ENCODE data around the gene CCDC136.
A peak's percentile ranks its signal among the peaks of the same experiment; 100 is the strongest.

Gene CCDC136

DNA sequence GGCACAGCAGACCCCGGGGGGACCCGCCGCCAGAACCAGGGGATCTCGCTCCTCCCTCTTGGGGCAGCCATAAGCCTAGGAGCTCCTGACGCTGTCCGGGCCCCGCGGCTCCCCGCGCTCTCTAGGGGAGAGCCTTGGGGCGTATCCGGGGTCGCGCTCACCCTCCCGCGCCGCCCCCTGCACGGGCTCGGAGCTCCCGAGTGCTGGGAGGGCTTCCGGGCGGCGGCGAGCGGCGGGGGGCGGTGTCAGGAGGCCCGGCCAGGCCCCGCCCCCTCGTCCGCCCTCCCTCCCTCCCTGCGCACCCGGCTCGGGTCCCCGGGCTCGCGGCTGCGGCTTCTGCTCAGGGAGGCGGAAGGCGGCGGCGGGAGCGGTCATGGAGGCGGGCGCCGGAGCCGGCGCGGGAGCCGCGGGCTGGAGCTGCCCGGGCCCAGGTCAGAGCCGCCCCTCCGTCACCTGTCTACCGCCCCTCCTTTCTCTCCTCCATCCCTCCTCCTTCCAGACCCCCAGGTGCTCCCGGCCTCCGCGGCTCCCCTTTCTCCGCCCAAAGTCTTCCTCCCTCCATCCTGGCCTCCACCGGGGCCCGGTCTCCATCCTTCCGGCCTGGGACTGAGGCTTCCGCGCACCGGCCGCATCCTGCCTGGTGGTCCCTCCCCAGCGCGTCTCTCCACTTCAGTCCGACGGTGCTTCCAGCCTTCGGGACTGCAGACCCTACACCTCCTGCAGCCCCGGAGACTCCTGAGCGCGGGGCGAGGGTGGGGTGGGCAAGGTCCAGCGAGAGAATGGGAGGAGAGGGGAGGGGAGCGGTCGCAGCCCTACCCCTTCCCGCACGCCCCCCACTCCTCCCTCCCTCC lies at the start of gene CCDC136:
CCDC136 (plus strand) TSS at position 848 of the 851 bp plus-strand sequence. CDS start 444 bp downstream, outside the sequence.
- H3K4me3 ChIP-seq (ENCODE audit: low read depth, low read length), result peak within 1 kb of the TSS; percentile 77
- TF ChIP-seq, protein P1, sequence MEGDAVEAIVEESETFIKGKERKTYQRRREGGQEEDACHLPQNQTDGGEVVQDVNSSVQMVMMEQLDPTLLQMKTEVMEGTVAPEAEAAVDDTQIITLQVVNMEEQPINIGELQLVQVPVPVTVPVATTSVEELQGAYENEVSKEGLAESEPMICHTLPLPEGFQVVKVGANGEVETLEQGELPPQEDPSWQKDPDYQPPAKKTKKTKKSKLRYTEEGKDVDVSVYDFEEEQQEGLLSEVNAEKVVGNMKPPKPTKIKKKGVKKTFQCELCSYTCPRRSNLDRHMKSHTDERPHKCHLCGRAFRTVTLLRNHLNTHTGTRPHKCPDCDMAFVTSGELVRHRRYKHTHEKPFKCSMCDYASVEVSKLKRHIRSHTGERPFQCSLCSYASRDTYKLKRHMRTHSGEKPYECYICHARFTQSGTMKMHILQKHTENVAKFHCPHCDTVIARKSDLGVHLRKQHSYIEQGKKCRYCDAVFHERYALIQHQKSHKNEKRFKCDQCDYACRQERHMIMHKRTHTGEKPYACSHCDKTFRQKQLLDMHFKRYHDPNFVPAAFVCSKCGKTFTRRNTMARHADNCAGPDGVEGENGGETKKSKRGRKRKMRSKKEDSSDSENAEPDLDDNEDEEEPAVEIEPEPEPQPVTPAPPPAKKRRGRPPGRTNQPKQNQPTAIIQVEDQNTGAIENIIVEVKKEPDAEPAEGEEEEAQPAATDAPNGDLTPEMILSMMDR (IDR thresholded peaks at IDR 0.05; ENCODE audit: borderline replicate concordance, insufficient read depth, low read depth, low read length), result no peak

DNA sequence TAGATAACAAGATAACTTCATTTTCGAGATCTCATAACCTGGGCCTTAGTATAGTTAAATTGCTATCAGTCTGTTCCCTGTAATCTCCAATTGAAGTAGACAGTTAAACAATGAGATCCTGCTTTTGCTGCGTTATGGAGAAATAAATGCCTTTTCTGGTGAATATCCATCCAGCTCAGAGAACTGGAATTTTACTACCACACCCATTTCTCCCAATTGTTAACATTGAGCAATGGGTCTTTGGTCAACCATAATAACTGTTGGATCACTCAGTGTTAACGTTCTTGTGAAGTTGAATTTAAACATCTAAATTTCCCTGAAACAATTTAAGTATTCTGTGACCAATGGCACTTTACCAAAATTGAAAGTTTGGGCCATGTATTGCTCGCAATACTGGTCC lies 49.6 kb upstream of the CCDC136 start:
- TF ChIP-seq, protein P1 (IDR thresholded peaks at IDR 0.05; ENCODE audit: borderline replicate concordance, insufficient read depth, low read depth, low read length), result no peak
- no peak overlapping the region for H3K4me3 ChIP-seq (ENCODE audit: low read depth, low read length)

DNA sequence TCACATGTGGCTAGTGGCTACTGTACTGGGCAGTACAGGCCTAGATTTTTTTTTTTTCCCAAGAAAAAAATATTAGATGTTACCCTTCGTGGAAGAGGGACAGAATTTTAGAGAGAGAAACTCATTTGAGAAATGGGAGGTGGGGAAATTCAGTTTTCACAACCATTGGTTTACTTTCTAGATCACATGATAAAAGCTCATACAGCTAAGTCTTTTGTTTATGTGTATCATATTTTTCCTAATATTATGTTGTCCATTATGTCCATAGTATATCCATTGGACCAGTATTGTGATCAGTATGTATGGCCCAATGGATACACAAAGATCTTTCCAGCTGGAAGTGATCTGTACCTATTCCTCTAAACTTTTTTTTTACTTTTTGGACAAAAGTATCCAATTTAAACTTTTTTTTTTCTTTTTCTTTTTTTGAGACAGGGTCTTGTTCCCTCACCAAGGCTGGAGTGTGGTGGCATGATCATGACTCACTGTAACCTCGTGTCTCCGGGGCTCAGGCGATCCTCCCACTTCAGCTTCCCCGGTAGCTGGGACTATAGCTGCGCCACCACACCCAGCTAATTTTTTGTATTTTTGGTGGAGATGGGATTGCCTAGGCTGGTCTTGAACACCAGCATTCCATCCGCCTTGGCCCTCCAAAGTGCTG lies 48.5 kb upstream of the CCDC136 start:
- no peak overlapping the region for H3K4me3 ChIP-seq (ENCODE audit: low read depth, low read length)
- TF ChIP-seq, protein P1 (IDR thresholded peaks at IDR 0.05; ENCODE audit: borderline replicate concordance, insufficient read depth, low read depth, low read length), result no peak

DNA sequence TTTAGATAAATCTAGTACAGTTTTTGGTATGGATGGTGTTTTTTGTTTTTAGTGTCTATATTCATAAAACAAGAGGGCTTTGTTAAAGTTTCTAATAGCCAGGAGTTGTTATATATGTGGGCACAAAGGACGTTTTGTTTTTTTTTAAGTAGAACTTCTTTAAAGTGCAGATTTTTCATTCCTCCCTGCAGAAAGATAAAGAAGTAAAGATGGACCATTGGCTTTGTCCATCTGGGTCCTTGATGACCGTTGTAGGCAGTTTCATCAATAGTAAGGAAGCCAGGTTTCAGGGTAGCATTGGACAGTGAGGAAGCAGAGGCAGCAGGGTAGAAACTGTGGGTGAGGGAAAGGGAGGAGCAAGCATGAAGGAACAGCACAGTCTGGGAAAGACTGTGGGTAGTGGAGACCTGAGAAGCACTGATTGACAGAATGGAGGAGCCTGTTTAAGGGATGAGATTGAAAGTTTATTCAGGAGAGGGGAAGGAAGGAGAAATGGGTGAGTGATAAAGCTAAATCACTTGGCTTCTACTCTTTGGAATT lies 47.3 kb upstream of the CCDC136 start:
- no peak overlapping the region for H3K4me3 ChIP-seq (ENCODE audit: low read depth, low read length)
- TF ChIP-seq, protein P1 (IDR thresholded peaks at IDR 0.05; ENCODE audit: borderline replicate concordance, insufficient read depth, low read depth, low read length), result no peak

DNA sequence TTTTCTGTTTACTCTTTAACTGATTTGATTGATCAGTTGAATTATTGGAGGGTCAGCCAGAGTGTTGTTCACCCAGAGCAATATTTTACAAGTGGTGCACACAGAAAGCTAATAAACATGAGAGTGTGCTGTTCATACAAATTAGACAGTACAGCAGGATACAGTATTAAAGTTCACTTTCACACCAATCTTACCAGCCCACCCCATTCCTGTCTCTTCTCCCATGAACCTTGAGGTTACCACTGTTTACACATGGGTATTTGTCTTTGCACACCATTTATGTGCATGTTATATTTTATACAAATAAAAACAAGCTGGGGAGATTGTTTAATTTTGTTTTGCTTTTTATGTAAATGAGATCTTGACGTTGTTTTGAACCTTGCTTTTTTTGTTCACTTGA lies 46.1 kb upstream of the CCDC136 start:
- H3K4me3 ChIP-seq (ENCODE audit: low read depth, low read length), result no peak overlapping the region
- TF ChIP-seq, protein P1 (IDR thresholded peaks at IDR 0.05; ENCODE audit: borderline replicate concordance, insufficient read depth, low read depth, low read length), result no peak

DNA sequence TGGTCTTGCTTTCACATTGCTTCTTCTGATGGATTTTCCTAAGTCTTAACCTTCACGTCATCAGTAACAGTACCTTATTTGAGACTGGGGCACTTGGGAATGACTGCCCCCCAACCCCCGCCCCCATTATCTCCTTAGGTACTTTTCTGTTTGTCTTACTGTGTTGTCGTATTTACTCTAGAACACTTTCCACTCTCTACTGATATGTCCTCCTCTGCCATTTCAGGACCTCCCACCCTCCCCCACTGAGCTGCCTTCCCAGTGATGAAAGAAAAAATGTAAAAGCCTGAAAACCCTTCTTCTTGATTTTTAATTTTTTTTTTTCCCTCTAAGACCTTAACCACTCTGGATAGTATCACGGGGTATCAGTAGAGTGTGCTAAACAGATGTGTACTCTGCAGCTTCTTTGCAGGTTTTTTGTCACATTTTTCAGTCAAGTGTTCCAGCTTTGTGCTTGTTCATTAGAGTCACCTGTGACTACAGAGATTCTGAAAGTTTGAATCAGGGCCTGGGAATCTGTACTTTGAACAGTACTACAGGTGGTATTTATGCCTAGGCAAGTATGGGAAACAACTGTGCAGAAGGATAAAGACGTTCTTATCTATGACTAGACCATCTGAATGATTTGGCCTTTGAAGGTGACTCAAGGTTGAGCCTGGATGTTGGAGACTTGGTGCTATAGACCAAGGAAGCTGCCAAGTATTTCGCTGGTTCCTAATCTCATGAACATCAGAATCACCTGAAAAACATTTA lies 44.3 kb upstream of the CCDC136 start:
- TF ChIP-seq, protein P1 (IDR thresholded peaks at IDR 0.05; ENCODE audit: borderline replicate concordance, insufficient read depth, low read depth, low read length), result no peak
- H3K4me3 ChIP-seq (ENCODE audit: low read depth, low read length), result no peak overlapping the region
